Dedifferentiated amniotic fluid mesenchymal stem cell (primary cell): ENCODE measurements around the gene ELMO1.

Experiments
- DNase-seq: peaks from one replicate; pipeline ENCODE4 v3.0.0-alpha.2; 2016; ENCODE audit errors: extremely low spot score

Gene ELMO1

GRCh38 chr7:37129035-37129425, 319.6 kb downstream of the ELMO1 start:
- DNase-seq: no peak

GRCh38 chr7:37128327-37129034, 320.2 kb downstream of the ELMO1 start:
- DNase-seq: no peak

GRCh38 chr7:37119296-37119860, 329.3 kb downstream of the ELMO1 start:
- no peak for DNase-seq

- DNase-seq: no peak
Observed at GRCh38 chr7:37118004-37118403, 330.7 kb downstream of the ELMO1 start.

- DNase-seq: no peak
Observed at GRCh38 chr7:37117292-37117691, 331.4 kb downstream of the ELMO1 start.

- DNase-seq: no peak
Observed at GRCh38 chr7:37116093-37116701, 332.5 kb downstream of the ELMO1 start.

GRCh38 chr7:37113661-37114355, 334.9 kb downstream of the ELMO1 start:
- DNase-seq: no peak

- no peak for DNase-seq
Observed at GRCh38 chr7:37112876-37113275, 335.8 kb downstream of the ELMO1 start.

GRCh38 chr7:37112218-37112617, 336.4 kb downstream of the ELMO1 start:
- DNase-seq: no peak

- no peak for DNase-seq
Observed at GRCh38 chr7:37111459-37111858, 337.2 kb downstream of the ELMO1 start.

- no peak for DNase-seq
Observed at GRCh38 chr7:37110660-37111424, 337.8 kb downstream of the ELMO1 start.

- DNase-seq: no peak
Observed at GRCh38 chr7:37109843-37110242, 338.8 kb downstream of the ELMO1 start.

GRCh38 chr7:37109016-37109683, 339.5 kb downstream of the ELMO1 start:
- DNase-seq: no peak

- DNase-seq: no peak
Observed at GRCh38 chr7:37108615-37109014, 340.0 kb downstream of the ELMO1 start.

GRCh38 chr7:37107047-37107750, 341.5 kb downstream of the ELMO1 start:
- no peak for DNase-seq

- no peak for DNase-seq
Observed at GRCh38 chr7:37105762-37106161, 342.9 kb downstream of the ELMO1 start.

GRCh38 chr7:37104822-37105518, 343.7 kb downstream of the ELMO1 start:
- DNase-seq: no peak

GRCh38 chr7:37102518-37103137, 346.0 kb downstream of the ELMO1 start:
- DNase-seq: no peak

GRCh38 chr7:37100735-37101331, 347.8 kb downstream of the ELMO1 start:
- no peak for DNase-seq
